ENCODE results near the gene MAPK7. TPM values are rescaled to one million over a fixed set of nuclear protein-coding genes. Genes with fewer than 3 reads are reported as not detected.
A peak's percentile ranks its signal among the peaks of the same experiment; 100 is the strongest.

Gene MAPK7
- total RNA-seq, 1 donor from 2014 or later: 36.8 TPM

GRCh38 chr17:19391432-19391831, 13.1 kb downstream of the MAPK7 start:
- no peak for DNase-seq (ENCODE audit: extremely low read depth, low read depth, low spot score)

- DNase-seq (ENCODE audit: extremely low read depth, low read depth, low spot score): no peak
These were observed 14.0 kb downstream of the MAPK7 start for GRCh38 chr17:19392303-19392702.

GRCh38 chr17:19397556-19398041, 19.3 kb downstream of the MAPK7 start:
- no peak for DNase-seq (ENCODE audit: extremely low read depth, low read depth, low spot score)

- DNase-seq (ENCODE audit: extremely low read depth, low read depth, low spot score): peak; percentile 65
These were observed 20.2 kb downstream of the MAPK7 start for GRCh38 chr17:19398301-19399181.

- DNase-seq (ENCODE audit: extremely low read depth, low read depth, low spot score): no peak
These were observed 21.6 kb downstream of the MAPK7 start for GRCh38 chr17:19399750-19400450.

- DNase-seq (ENCODE audit: extremely low read depth, low read depth, low spot score): no peak
These were observed 23.2 kb downstream of the MAPK7 start for GRCh38 chr17:19401321-19402010.

- no peak for DNase-seq (ENCODE audit: extremely low read depth, low read depth, low spot score)
These were observed 23.9 kb downstream of the MAPK7 start for GRCh38 chr17:19402171-19402570.

- DNase-seq (ENCODE audit: extremely low read depth, low read depth, low spot score): no peak
These were observed 24.7 kb downstream of the MAPK7 start for GRCh38 chr17:19403021-19403420.

- DNase-seq (ENCODE audit: extremely low read depth, low read depth, low spot score): no peak
These were observed 26.0 kb downstream of the MAPK7 start for GRCh38 chr17:19404264-19404663.

GRCh38 chr17:19405114-19405513, 26.8 kb downstream of the MAPK7 start:
- no peak for DNase-seq (ENCODE audit: extremely low read depth, low read depth, low spot score)

GRCh38 chr17:19407601-19408345, 29.5 kb downstream of the MAPK7 start:
- no peak for DNase-seq (ENCODE audit: extremely low read depth, low read depth, low spot score)

GRCh38 chr17:19408346-19408710, 30.0 kb downstream of the MAPK7 start:
- no peak for DNase-seq (ENCODE audit: extremely low read depth, low read depth, low spot score)

GRCh38 chr17:19409066-19409465, 30.8 kb downstream of the MAPK7 start:
- DNase-seq (ENCODE audit: extremely low read depth, low read depth, low spot score): no peak

- no peak for DNase-seq (ENCODE audit: extremely low read depth, low read depth, low spot score)
These were observed 31.2 kb downstream of the MAPK7 start for GRCh38 chr17:19409509-19409908.

- DNase-seq (ENCODE audit: extremely low read depth, low read depth, low spot score): no peak
These were observed 31.8 kb downstream of the MAPK7 start for GRCh38 chr17:19410091-19410490.

GRCh38 chr17:19410875-19411620, 32.8 kb downstream of the MAPK7 start, which contains the start of gene RNF112:
Gene RNF112 (plus strand): TSS chr17:19411232. CDS start chr17:19411409, 177 bp downstream.
- DNase-seq (ENCODE audit: extremely low read depth, low read depth, low spot score): no peak

GRCh38 chr17:19411631-19412030, 33.3 kb downstream of the MAPK7 start:
- DNase-seq (ENCODE audit: extremely low read depth, low read depth, low spot score): no peak

- DNase-seq (ENCODE audit: extremely low read depth, low read depth, low spot score): no peak
These were observed 34.2 kb downstream of the MAPK7 start for GRCh38 chr17:19412510-19412909.

- DNase-seq (ENCODE audit: extremely low read depth, low read depth, low spot score): no peak
These were observed 34.7 kb downstream of the MAPK7 start for GRCh38 chr17:19412984-19413383.

- no peak for DNase-seq (ENCODE audit: extremely low read depth, low read depth, low spot score)
These were observed 35.5 kb downstream of the MAPK7 start for GRCh38 chr17:19413761-19414160.
